Skeletal muscle tissue (tissue), 4 donors: ENCODE data around the gene BAG5. TPM values are rescaled to one million over a fixed set of nuclear protein-coding genes. Genes with fewer than 3 reads are reported as not detected.
A peak's percentile ranks its signal among the peaks of the same experiment; 100 is the strongest.

Experiments
- H3K27ac ChIP-seq: one replicate; pipeline ENCODE4 v1.7.0; 2013; ENCODE audit warnings: mild to moderate bottlenecking, low read depth, low read length, inconsistent platforms
- H3K27me3 ChIP-seq, 3 donors: one replicate each; pipeline ENCODE4 v1.7.0; 2013; ENCODE audit warnings: low read length in 3 of 3; ENCODE audit not compliant: control insufficient read depth in 3 of 3, insufficient read depth in 3 of 3
- H3K36me3 ChIP-seq, 3 donors: one replicate each; pipeline ENCODE4 v1.7.0; 2013; ENCODE audit warnings: low read length in 3 of 3; ENCODE audit not compliant: control insufficient read depth in 3 of 3, insufficient read depth in 3 of 3
- H3K4me1 ChIP-seq, 3 donors: one replicate each; pipeline ENCODE4 v1.7.0; 2013; ENCODE audit warnings: low read length in 3 of 3, mild to moderate bottlenecking in 3 of 3; ENCODE audit not compliant: control insufficient read depth in 3 of 3, insufficient read depth in 3 of 3
- H3K4me3 ChIP-seq, 3 donors: one replicate each; pipeline ENCODE4 v1.7.0; 2013; ENCODE audit warnings: low read length in 3 of 3
- H3K9ac ChIP-seq, 3 donors: one replicate each; pipeline ENCODE4 v1.7.0; 2013; ENCODE audit warnings: low read length in 3 of 3, mild to moderate bottlenecking in 3 of 3, moderate library complexity in 2 of 3, low read depth in 1 of 3
- H3K9me3 ChIP-seq, 3 donors: one replicate each; pipeline ENCODE4 v1.7.0; 2013; ENCODE audit warnings: low read length in 3 of 3; ENCODE audit not compliant: control insufficient read depth in 3 of 3
- total RNA-seq: library from RNA; depleted of rRNA; stranded (reverse); fragments of >200 nt; gene quantifications from one replicate; pipeline ENCODE4 v1.2.3, GENCODE V29; 2014
- donor health status: Osteomylitis.

The BAG5 gene
- total RNA-seq, 1 donor from 2014 or later, result 16.7 TPM

- Histone ChIP-seq H3K36me3 (peaks cover under 1 to 4% (median under 1%) of the 10 kb centered on the region in 3 donors), H3K27me3 (no peaks in the 10 kb centered on the region), H3K27ac (no peak overlapping the region), H3K9ac (no peak overlapping the region), H3K4me1 (peaks cover 5 to 9% (median 7%) of the 10 kb centered on the region in 3 donors), H3K9me3 (no peaks in the 10 kb centered on the region), H3K4me3 (no peak overlapping the region)
Observed at GRCh38 chr14:103568952-103569351, 6.5 kb upstream of the BAG5 start.

- H3K9me3 ChIP-seq, result no peaks in the 10 kb centered on the region
- H3K27me3 ChIP-seq, result no peaks in the 10 kb centered on the region
- peak overlapping the region; percentile 91 to 93 (median 93) for H3K4me3 ChIP-seq
- peaks cover 36 to 42% (median 39%) of the 10 kb centered on the region in 3 donors for H3K4me1 ChIP-seq
- H3K27ac ChIP-seq, result no peak overlapping the region
- H3K9ac ChIP-seq, result peak overlapping the region; percentile 82 to 94 (median 91)
- H3K36me3 ChIP-seq, result peaks cover 9 to 15% (median 10%) of the 10 kb centered on the region in 3 donors
Observed at GRCh38 chr14:103563844-103564505, 1.5 kb upstream of the BAG5 start.

- peak overlapping the region; percentile 85 for H3K27ac ChIP-seq
- no peaks in the 10 kb centered on the region for H3K27me3 ChIP-seq
- H3K4me3 ChIP-seq, result peak overlapping the region; percentile 91 to 93 (median 93)
- peak overlapping the region; percentile 82 to 94 (median 91) for H3K9ac ChIP-seq
- H3K36me3 ChIP-seq, result peaks cover 9 to 15% (median 11%) of the 10 kb centered on the region in 3 donors
- peaks cover 41 to 49% (median 45%) of the 10 kb centered on the region in 3 donors for H3K4me1 ChIP-seq
- H3K9me3 ChIP-seq, result no peaks in the 10 kb centered on the region
Observed at GRCh38 chr14:103563226-103563620, 766 bp upstream of the BAG5 start.

- peak overlapping the region; percentile 85 for H3K27ac ChIP-seq
- H3K9me3 ChIP-seq, result no peaks in the 10 kb centered on the region
- H3K4me1 ChIP-seq, result peaks cover 46 to 58% (median 54%) of the 10 kb centered on the region in 3 donors
- H3K4me3 ChIP-seq, result peak overlapping the region; percentile 80 to 93 (median 93)
- no peaks in the 10 kb centered on the region for H3K27me3 ChIP-seq
- peak overlapping the region; percentile 87 to 91 (median 90) for H3K9ac ChIP-seq
- peaks cover 9 to 15% (median 13%) of the 10 kb centered on the region in 3 donors for H3K36me3 ChIP-seq
Observed at GRCh38 chr14:103562179-103562428, 353 bp downstream of the BAG5 start.

GRCh38 chr14:103561381-103562178, 877 bp downstream of the BAG5 start:
- Histone ChIP-seq H3K9ac (peak overlapping the region; percentile 87 to 91 (median 90)), H3K4me3 (peak overlapping the region; percentile 80 to 93 (median 93)), H3K27ac (peak overlapping the region; percentile 85), H3K9me3 (no peaks in the 10 kb centered on the region), H3K4me1 (peaks cover 47 to 59% (median 57%) of the 10 kb centered on the region in 3 donors), H3K27me3 (no peaks in the 10 kb centered on the region), H3K36me3 (peaks cover 9 to 13% (median 13%) of the 10 kb centered on the region in 3 donors)

GRCh38 chr14:103560691-103561090, 1.8 kb downstream of the BAG5 start:
- Histone ChIP-seq H3K27ac (no peak overlapping the region), H3K4me3 (peak overlapping the region in 1 of 3 donors; percentile 80), H3K27me3 (no peaks in the 10 kb centered on the region), H3K4me1 (peaks cover 50 to 61% (median 60%) of the 10 kb centered on the region in 3 donors), H3K9ac (peak overlapping the region in 1 of 3 donors; percentile 90), H3K9me3 (no peaks in the 10 kb centered on the region), H3K36me3 (peaks cover 9 to 13% (median 10%) of the 10 kb centered on the region in 3 donors)

- no peaks in the 10 kb centered on the region for H3K9me3 ChIP-seq
- no peaks in the 10 kb centered on the region for H3K27me3 ChIP-seq
- peak overlapping the region in 1 of 3 donors; percentile 60 for H3K9ac ChIP-seq
- H3K4me3 ChIP-seq, result peak overlapping the region in 1 of 3 donors; percentile 41
- peaks cover 9 to 13% (median 10%) of the 10 kb centered on the region in 3 donors for H3K36me3 ChIP-seq
- H3K4me1 ChIP-seq, result peaks cover 53 to 68% (median 66%) of the 10 kb centered on the region in 3 donors
- H3K27ac ChIP-seq, result no peak overlapping the region
Observed at GRCh38 chr14:103559766-103560165, 2.7 kb downstream of the BAG5 start.

GRCh38 chr14:103558071-103558882, 4.2 kb downstream of the BAG5 start:
- Histone ChIP-seq H3K27ac (peak overlapping the region; percentile 19), H3K4me3 (no peak overlapping the region), H3K36me3 (peaks cover 9 to 13% (median 10%) of the 10 kb centered on the region in 3 donors), H3K4me1 (peaks cover 46 to 73% (median 67%) of the 10 kb centered on the region in 3 donors), H3K9ac (peak overlapping the region; percentile 4 to 45 (median 27)), H3K27me3 (no peaks in the 10 kb centered on the region), H3K9me3 (no peaks in the 10 kb centered on the region)

- no peaks in the 10 kb centered on the region for H3K9me3 ChIP-seq
- peak overlapping the region in 2 of 3 donors; percentile 21 to 58 for H3K9ac ChIP-seq
- H3K4me3 ChIP-seq, result no peak overlapping the region
- H3K27me3 ChIP-seq, result no peaks in the 10 kb centered on the region
- peaks cover 53 to 84% (median 78%) of the 10 kb centered on the region in 3 donors for H3K4me1 ChIP-seq
- H3K36me3 ChIP-seq, result peaks cover 9 to 13% (median 10%) of the 10 kb centered on the region in 3 donors
- peak overlapping the region; percentile 19 for H3K27ac ChIP-seq
Observed at GRCh38 chr14:103556946-103557758, 5.3 kb downstream of the BAG5 start.
